Small intestine (tissue), 7 donors: ENCODE data around the gene CAMK2A. TPM values are rescaled to one million over a fixed set of nuclear protein-coding genes. Genes with fewer than 3 reads are reported as not detected.

ENCODE experiments used
- DNase-seq, 2 donors: peaks; one replicate each; pipeline versions ENCODE4 v3.0.0 to v3.0.0-alpha.2; 2013
- FAIRE-seq: peaks from 2 replicates; lab custom pipeline; 2012; peaks lifted over from hg19 to GRCh38; lab: Jason Lieb, UNC
- H3K27ac ChIP-seq, 3 donors: one replicate each; pipeline ENCODE4 v1.5.1; 2013; ENCODE audit warnings: low read length in 2 of 3, mild to moderate bottlenecking in 2 of 3, control low read depth in 1 of 3, inconsistent platforms in 1 of 3, low read depth in 1 of 3, moderate library complexity in 1 of 3
- H3K27me3 ChIP-seq, 3 donors: one replicate each; pipeline ENCODE4 v1.6.1; 2013; ENCODE audit warnings: low read length in 3 of 3, inconsistent platforms in 1 of 3; ENCODE audit not compliant: control insufficient read depth in 3 of 3, insufficient read depth in 3 of 3
- H3K36me3 ChIP-seq, 3 donors: one replicate each; pipeline ENCODE4 v1.6.1; 2013; ENCODE audit warnings: low read length in 3 of 3, inconsistent platforms in 1 of 3, low read depth in 1 of 3, mild to moderate bottlenecking in 1 of 3, moderate library complexity in 1 of 3; ENCODE audit not compliant: control insufficient read depth in 3 of 3, insufficient read depth in 2 of 3
- H3K4me1 ChIP-seq, 3 donors: one replicate each; pipeline ENCODE4 v1.6.1; 2013; ENCODE audit warnings: low read length in 2 of 3, inconsistent platforms in 1 of 3, low read depth in 1 of 3, mild to moderate bottlenecking in 1 of 3, moderate library complexity in 1 of 3; ENCODE audit not compliant: control insufficient read depth in 3 of 3, insufficient read depth in 2 of 3
- H3K4me3 ChIP-seq, 3 donors: one replicate each; pipeline ENCODE4 v1.5.1; 2013; ENCODE audit warnings: low read length in 3 of 3, control low read depth in 1 of 3, inconsistent platforms in 1 of 3, low read depth in 1 of 3, mild to moderate bottlenecking in 1 of 3, moderate library complexity in 1 of 3
- H3K9me3 ChIP-seq, 2 donors: one replicate each; pipeline ENCODE4 v1.6.1; 2013; ENCODE audit warnings: low read depth in 1 of 2, low read length in 1 of 2; ENCODE audit not compliant: control insufficient read depth in 2 of 2, insufficient read depth in 1 of 2
- WGBS, 3 donors: extraction: QIAGEN DNeasy Blood & Tissue Kit; methylation state at CpG; one replicate each; pipeline ENCODE4 v1.1.7; 2013; 5-methylcytosine and 5-hydroxymethylcytosine counted together
- polyA plus RNA-seq, 4 donors: library from polyadenylated mRNA; stranded (reverse) in 3 of 4; unstranded in 1 of 4; fragments of 200-250 nt in 3 of 4; fragments of 120-200 nt in 1 of 4; gene quantifications; one replicate each; pipeline versions ENCODE4 v1.2.1 to v1.2.3, GENCODE V29; 2013
- donor health status: healthy with polysubstance abuse.
- donor health status: control.
- donor health status: control.
- donor health status: Bipolar disorder and iron deficiency.
- donor health status: healthy.

CAMK2A gene
- polyA plus RNA-seq, 4 donors, result 0.46 to 0.52 TPM; not detected in 2

- no peak overlapping the region for H3K4me3 ChIP-seq
- FAIRE-seq, result no peak
- H3K27ac ChIP-seq, result no peak overlapping the region
- 44 to 72% (median 58%) methylated on average over 5 of the region's 5 CpGs for WGBS, 3 donors
- H3K27me3 ChIP-seq, result peaks cover 0 to 25% (median 0%) of the 10 kb centered on the region in 3 donors
- no peaks in the 10 kb centered on the region for H3K4me1 ChIP-seq
- DNase-seq, result peak; percentile 7 to 33
- no peaks in the 10 kb centered on the region for H3K9me3 ChIP-seq
- no peaks in the 10 kb centered on the region for H3K36me3 ChIP-seq
Measured at GRCh38 chr5:150286820-150287219, 2.8 kb downstream of the CAMK2A start.

DNA sequence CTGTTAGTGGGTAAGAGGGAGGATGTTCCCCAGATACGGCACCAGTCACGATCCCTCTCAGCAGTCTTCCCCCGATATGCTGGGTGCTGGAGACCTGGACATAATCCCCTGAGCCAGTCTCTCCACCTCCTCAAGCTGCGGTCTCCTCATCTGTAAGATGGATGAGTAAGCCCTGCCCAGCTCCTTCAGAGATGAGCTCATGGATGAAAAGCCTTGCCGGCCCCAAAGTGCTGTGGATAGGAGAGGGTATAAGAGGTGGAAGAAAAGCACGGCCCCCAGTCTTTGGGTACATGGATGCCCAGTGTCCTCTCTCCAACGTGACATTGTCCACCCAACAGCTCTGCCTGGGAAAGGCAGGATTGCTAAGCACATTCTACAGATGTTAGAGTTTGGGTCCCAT is 4.5 kb downstream of the CAMK2A start:
- H3K4me1 ChIP-seq, result peaks cover 0 to under 1% (median 0%) of the 10 kb centered on the region in 3 donors
- no peaks in the 10 kb centered on the region for H3K36me3 ChIP-seq
- H3K27ac ChIP-seq, result no peak overlapping the region
- no peak overlapping the region for H3K4me3 ChIP-seq
- WGBS, 3 donors, result 82 to 93% (median 92%) methylated on average over 7 of the region's 7 CpGs
- no peak for DNase-seq
- FAIRE-seq, result no peak
- H3K27me3 ChIP-seq, result peaks cover 0 to 19% (median 0%) of the 10 kb centered on the region in 3 donors
- no peaks in the 10 kb centered on the region for H3K9me3 ChIP-seq

GRCh38 chr5:150284311-150284710 is 5.3 kb downstream of the CAMK2A start:
- H3K27ac ChIP-seq, result no peak overlapping the region
- 81 to 87% (median 85%) methylated on average over 10 to 13 of the region's 13 CpGs for WGBS, 3 donors
- H3K4me1 ChIP-seq, result peaks cover 0 to 8% (median 0%) of the 10 kb centered on the region in 3 donors
- H3K36me3 ChIP-seq, result no peaks in the 10 kb centered on the region
- no peaks in the 10 kb centered on the region for H3K9me3 ChIP-seq
- peaks cover 0 to 15% (median 4%) of the 10 kb centered on the region in 3 donors for H3K27me3 ChIP-seq
- DNase-seq, result no peak
- H3K4me3 ChIP-seq, result no peak overlapping the region
- no peak for FAIRE-seq

DNA sequence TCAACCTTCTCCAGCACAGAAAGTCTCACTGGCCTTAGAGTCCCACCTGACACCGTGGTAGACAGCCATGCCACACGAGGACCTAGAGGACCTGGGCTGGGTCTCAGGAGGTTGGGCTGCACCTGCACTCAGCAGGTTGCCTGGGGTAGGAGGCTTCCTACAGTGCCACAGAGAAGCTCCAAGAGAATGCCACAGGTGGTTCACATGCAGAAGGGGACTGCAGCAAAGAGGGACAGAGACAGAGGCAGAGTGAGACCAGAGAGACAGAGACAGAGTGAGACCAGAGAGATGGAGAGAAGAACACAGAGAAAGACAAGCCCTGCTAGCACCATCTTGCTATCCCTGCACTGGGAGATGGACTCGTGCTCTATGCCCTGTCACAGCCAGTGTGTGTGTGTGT is 5.7 kb downstream of the CAMK2A start:
- Histone ChIP-seq H3K27ac (no peak overlapping the region), H3K4me3 (no peak overlapping the region), H3K4me1 (peaks cover 0 to 8% (median 0%) of the 10 kb centered on the region in 3 donors), H3K27me3 (peaks cover 0 to 11% (median 4%) of the 10 kb centered on the region in 3 donors), H3K36me3 (no peaks in the 10 kb centered on the region), H3K9me3 (no peaks in the 10 kb centered on the region)
- FAIRE-seq (no peak), DNase-seq (no peak)
- WGBS, 3 donors, result 58 to 67% (median 64%) methylated on average over 3 of the region's 3 CpGs

GRCh38 chr5:150281987-150282386 is 7.6 kb downstream of the CAMK2A start:
- WGBS, 3 donors, result 74 to 76% (median 75%) methylated on average over 8 of the region's 8 CpGs
- no peak for FAIRE-seq

DNA sequence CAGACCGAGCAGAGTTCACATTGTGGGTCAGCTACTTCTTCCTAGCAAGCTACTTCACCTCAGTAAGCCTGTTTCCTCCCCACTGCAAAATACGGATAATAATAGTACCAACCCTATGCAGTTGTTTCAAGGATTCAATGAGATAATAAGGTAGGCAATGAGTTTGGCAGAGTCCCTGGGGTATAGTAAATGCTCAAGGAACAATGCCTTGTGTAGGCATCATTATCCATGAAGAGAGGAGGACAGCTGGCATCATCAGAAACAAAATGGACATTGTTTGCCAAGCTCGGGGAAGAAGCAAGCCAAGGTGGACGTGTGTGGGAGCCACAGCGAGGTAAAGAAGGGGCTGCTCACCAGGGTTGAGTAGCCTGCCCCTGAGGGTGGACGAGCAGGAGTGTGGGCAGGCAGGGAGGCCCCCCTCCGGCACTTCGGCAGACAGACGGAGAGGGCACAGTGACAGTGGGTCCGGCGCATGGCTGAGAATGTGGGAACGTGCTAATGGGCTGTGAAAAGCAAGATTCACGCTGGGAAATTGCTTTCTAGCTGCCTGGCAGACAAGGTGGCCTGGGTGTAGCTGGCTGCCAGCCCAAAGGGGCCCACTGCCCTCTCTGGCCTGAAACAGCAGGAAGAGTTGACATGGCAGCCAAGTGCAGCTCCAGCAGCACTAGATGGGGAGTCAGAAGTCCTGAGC is 10.1 kb downstream of the CAMK2A start:
- no peak overlapping the region for H3K27ac ChIP-seq
- H3K36me3 ChIP-seq, result no peaks in the 10 kb centered on the region
- no peak overlapping the region for H3K4me3 ChIP-seq
- H3K27me3 ChIP-seq, result peaks cover 0 to 14% (median 4%) of the 10 kb centered on the region in 3 donors
- DNase-seq (no peak), FAIRE-seq (no peak)
- H3K4me1 ChIP-seq, result peaks cover 0 to 11% (median 0%) of the 10 kb centered on the region in 3 donors
- WGBS, 3 donors, result 68 to 78% (median 68%) methylated on average over 13 of the region's 13 CpGs
- H3K9me3 ChIP-seq, result no peaks in the 10 kb centered on the region

More at GRCh38 chr5:150281987-150282386, 7.6 kb downstream of the CAMK2A start:
- Histone ChIP-seq H3K4me3 (no peak overlapping the region), H3K27me3 (peaks cover 0 to 14% (median 4%) of the 10 kb centered on the region in 3 donors), H3K36me3 (no peaks in the 10 kb centered on the region), H3K9me3 (no peaks in the 10 kb centered on the region), H3K27ac (no peak overlapping the region), H3K4me1 (peaks cover 0 to 11% (median 0%) of the 10 kb centered on the region in 3 donors)
- no peak for DNase-seq

DNA sequence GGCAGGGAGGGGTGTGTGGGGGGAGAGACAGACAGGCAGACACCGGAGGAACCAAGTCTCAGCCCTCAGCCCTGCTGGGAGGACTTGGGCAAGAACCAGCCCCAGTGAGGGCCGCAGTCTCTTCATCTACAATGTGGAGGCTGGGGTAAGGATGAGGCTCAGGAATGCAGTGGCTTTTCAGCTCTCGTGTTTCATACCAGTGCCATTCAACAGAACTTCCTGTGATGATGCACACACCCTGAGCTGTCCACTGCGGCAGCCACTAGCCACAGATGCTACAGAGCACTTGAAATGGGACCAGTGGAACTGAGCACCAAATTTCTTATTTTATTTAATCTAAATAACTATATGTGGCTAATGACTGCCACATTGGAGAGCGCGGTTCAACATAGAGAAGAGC is 10.7 kb downstream of the CAMK2A start:
- Histone ChIP-seq H3K9me3 (no peaks in the 10 kb centered on the region), H3K27ac (no peak overlapping the region), H3K4me1 (peaks cover 0 to 11% (median 0%) of the 10 kb centered on the region in 3 donors), H3K4me3 (no peak overlapping the region), H3K36me3 (no peaks in the 10 kb centered on the region), H3K27me3 (peaks cover 0 to 14% (median 4%) of the 10 kb centered on the region in 3 donors)
- DNase-seq (no peak), FAIRE-seq (no peak)
- WGBS, 3 donors, result 77 to 86% (median 85%) methylated on average over 6 of the region's 6 CpGs

DNA sequence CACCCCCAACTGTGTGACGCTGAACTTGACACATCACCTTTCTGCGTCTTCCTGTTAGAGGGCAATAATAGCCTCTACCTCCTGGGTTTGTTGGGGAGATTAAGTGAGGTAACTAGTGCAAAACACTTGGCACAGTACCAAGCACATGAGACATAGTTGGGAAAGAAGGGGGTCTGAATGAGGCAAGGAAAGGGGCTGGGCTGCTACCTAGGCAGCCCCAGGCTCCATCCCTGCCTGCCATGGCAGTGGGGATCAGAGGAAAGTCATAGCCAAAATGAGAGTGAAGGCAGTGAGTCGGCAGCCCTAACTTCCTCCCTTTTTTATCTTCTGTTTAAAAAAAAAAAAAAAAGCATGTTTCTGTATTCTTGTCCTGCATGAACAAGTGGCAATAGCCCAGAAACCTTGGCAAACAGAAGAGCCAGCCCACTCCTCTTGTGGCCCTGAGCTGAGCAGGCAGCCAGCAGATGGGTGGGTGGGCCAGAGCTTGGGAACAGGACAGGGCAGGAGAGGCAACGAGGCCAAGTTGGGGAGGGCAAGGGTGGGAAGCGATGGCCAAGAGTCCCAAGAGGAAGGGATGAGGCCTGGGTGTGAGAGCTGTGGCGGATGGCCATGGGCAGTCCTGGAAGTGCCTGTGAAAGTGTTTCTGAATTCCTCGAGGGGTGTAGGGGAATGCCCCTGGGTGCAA is 11.4 kb downstream of the CAMK2A start:
- Histone ChIP-seq H3K36me3 (no peaks in the 10 kb centered on the region), H3K27ac (no peak overlapping the region), H3K4me1 (peaks cover 0 to 11% (median 0%) of the 10 kb centered on the region in 3 donors), H3K4me3 (no peak overlapping the region), H3K27me3 (peaks cover 0 to 14% (median 4%) of the 10 kb centered on the region in 3 donors), H3K9me3 (no peaks in the 10 kb centered on the region)
- FAIRE-seq (no peak), DNase-seq (no peak)
- 56 to 60% (median 58%) methylated on average over 7 of the region's 7 CpGs for WGBS, 3 donors
